Stimulated activated CD4-positive, alpha-beta T cell treated with anti-CD3 and anti-CD28 coated beads, Interleukin-1b, Interleukin-23, amount 100 ng/mL, for 48 hours (primary cell): ENCODE measurements around the gene RSBN1.
"Not testable (repeated sequence)": the region's sequence is repeated elsewhere in the genome, so short reads cannot be mapped to it uniquely, and the experiment has no call there.

Experiments used
- DNase-seq: peaks from one replicate; pipeline ENCODE4 v3.0.0-alpha.2; 2020

The RSBN1 gene

DNA sequence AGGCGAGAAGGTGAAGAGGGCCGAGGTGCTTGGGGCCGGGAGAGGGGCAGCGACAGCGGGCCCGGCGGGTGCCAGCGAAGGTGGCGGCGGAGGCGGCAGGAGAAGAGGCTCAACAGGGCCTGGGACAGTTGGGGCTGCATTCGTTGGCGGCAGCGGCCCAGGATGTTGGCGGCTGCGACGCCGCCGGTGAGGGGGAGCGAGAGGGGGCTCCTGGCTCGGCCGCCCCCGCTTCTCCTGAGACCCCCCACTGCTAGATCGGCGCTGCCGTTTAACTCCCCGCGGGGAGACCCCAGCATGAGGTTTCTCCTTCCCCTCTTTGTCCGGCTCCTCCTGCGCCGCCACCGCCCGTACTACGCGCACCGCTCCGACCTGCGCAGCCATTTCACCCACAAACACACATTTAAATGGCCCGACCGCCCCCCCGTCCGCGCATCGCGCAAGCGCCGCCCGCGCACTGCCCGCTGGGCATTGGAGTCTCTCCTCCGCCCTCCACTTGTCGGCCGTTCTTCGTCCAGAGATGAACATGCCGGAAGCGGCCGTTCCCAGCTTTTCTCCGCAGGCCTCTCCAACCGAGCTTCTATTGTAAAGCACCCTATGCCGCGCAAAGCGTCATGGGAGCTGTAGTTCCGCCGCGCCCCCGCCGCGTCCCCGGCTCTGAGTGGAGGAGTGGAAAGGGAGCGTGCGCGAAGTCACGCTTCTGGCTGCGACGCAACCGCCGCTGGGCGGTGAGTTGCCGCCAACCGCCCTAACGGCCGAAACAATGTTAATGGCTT lies at the start of gene RSBN1:
Gene RSBN1, minus strand, starts transcription at position 589 of the 773 bp plus-strand sequence. Its CDS starts 64 bp downstream, at position 525.
- peak; percentile 99 for DNase-seq

- DNase-seq, result no peak
Observed at GRCh38 chr1:113861641-113862040, 49.4 kb upstream of the RSBN1 start.

GRCh38 chr1:113860891-113861290 lies 48.6 kb upstream of the RSBN1 start:
- no peak for DNase-seq

DNA sequence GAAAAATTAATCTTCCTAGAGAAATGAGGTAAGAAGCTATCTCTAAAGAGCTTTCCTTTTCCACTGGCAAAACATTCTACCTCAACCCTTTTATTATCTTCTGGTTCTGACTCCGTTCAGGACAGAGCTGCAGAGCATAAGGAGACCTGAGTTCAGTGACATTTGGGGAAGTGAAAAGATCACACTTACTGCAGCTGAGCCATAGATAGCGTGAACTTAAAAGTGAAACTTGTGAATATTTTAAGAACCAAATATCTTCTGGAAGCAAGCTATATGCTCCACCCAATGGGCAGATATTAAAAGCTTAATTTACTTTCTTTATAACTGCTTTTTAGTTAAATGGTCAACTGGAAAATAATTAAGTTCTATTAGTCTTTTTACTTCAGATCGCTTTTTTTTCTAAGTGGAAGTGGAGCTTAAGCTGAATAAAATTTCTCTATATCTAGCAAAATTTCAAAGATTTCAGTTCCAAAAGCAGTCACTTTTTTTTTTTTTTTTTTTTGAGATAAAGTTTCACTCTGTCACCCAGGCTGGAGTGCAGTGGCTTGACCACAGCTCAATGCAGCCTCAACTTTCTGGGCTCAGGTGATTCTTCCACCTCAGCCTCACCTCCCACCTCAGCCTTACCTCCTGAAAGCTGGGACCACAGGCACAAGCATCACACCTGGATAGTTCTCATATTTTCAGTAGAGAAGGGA lies 47.4 kb upstream of the RSBN1 start:
- DNase-seq, result no peak

DNA sequence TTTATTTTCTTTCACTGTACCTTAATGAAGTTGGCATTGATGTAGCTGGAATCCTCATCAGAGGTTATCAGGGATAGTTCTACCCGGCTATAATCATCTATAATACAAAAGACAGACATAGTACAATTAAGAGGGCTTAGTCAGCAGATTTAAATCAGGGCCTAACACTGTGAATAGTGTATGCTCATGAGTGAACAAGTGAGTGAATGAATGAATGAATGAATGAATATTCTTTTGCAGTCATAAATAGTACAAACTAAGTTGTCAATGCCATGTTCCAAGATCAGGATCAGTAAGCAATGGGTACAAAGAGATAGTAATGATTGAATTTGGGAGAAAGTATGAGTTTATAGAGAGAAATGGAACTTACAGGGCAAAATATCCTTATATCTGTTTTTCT lies 46.7 kb upstream of the RSBN1 start:
- DNase-seq, result no peak

DNA sequence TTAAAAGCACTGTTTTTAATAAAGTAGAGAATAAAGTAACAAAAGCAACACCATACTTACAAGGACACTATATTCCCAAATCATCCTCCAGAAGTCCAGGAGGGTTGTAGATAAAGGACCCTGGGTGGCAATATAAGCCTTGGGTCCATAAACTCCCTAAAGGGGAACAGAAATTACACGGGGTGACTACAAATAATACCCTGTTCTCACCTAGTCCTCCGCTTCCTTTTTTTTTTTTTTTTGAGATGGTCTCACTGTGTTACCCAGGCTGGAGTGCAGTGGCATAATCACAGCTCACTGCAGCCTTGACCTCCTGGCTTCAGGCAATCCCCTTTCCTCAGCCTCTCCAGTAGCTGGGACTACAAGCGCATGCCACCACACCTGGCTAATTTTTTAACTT lies 46.1 kb upstream of the RSBN1 start:
- DNase-seq, result no peak

DNA sequence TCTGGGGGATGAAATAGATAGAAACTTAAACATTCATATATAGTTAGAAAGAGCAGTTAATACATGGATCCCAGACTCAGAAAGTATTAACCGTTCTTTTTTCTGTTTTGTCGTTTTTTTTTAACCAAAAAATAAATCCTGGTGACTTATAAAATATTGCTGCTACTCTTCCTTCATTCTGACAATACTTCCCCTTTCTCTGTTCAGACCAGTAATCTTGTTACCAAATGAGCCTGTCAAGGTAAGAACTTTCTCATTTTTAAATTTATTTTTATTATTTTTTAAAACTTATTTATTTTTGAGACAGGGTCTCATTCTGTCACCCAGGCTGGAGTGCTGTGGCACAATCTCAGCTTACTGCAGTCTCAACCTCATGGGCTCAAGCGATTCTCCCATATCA lies 45.5 kb upstream of the RSBN1 start:
- no peak for DNase-seq

DNA sequence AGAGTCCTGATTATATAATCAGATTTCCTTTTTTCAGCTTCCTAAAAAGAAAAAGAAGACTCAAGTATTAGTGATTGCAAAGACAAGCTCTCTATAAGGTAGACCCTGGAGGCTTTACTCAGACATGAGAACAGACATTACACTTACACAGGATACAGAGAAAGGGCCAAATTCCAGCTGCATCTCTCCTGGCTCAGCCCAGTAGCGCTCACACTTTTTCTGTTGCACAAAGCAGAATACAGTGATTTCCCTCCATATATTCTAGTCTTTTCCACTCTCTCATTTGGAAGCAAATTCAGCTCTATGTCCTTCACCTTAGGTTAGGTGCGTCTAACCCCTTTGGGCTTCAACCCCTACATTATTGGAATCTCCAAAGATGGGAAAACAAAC lies 44.1 kb upstream of the RSBN1 start:
- DNase-seq, result no peak

- DNase-seq, result no peak
Observed at GRCh38 chr1:113855630-113856400, 43.5 kb upstream of the RSBN1 start.

GRCh38 chr1:113854234-113854633 lies 42.0 kb upstream of the RSBN1 start:
- DNase-seq, result no peak

GRCh38 chr1:113852694-113853093 lies 40.4 kb upstream of the RSBN1 start:
- DNase-seq, result not testable (repeated sequence)

DNA sequence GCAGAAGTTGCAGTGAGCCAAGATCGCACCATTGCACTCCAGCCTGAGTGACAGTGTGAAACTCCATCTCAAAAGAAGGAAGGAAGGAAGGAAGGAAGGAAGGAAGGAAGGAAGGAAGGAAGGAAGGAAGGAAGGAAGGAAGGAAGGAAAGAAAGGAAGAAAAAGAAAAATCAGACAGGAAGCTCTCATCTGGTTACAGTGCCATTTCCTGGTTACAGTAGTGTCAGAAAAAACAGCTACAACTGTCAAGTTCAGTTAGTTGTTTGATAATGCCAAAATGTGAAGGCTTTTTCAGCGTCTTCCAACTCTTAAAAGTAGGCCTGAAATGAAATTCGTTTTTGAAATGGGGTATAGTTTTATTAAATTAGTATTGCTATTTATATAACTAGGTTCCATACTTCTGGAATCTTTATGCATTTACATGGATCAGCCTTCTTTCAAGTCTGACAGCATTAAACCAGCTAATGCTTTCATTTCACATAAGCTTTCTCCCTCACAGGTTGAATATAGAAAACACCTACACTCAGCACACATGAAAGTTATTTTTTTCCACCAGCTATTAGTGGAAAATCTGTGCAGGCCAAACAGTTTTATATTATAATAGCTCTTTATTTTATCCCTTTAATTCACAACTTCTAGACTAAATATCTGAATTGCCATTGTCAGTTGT lies 38.0 kb upstream of the RSBN1 start:
- no peak for DNase-seq

GRCh38 chr1:113849072-113849471 lies 36.8 kb upstream of the RSBN1 start:
- no peak for DNase-seq

- no peak for DNase-seq
Observed at GRCh38 chr1:113846391-113847035, 34.2 kb upstream of the RSBN1 start.

DNA sequence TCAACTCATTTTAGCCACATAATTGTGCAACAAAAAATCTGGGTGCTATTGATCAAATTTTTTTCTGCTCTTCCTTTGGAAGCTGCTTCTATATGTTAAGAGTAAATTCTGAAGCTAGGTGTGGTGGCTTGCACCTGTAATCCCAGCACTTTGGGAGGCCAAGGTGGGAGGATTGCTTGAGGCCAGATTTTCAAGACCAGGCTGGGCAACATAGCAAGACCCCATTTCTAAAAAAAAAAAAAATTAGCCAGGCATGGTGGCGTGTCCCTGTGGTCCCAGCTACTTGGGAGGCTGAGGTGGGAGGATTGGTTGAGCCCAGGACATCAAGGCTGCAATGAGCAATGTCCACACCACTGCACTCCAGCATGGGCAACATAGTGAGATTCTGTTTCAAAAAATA lies 24.3 kb upstream of the RSBN1 start:
- DNase-seq, result no peak

DNA sequence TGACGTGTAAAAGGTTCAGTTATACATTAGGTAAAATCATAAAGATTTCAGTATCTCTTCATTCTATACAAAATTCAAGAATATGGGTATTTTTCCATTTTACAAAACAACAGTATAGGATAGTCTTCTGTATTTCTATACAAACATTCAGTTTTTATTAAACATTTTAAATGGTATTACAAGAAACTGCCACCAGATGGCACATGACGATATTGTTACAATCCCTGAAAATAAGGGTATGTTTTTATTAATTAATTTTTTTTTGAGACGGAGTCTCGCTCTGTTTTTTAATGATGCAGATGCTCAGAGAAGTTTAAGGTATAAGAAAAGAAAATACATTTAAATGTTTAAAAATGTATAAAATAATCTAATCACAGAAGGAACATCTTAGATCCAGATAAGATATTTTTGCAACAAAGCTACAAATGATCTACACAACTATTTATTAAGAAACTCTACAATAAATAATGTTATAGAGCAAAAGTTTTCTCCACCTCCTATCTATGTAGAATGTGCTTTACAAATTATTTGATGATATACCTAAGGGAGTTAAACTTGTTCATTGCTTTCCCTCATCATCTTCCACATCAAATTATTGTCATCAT lies 23.5 kb upstream of the RSBN1 start:
- no peak for DNase-seq

DNA sequence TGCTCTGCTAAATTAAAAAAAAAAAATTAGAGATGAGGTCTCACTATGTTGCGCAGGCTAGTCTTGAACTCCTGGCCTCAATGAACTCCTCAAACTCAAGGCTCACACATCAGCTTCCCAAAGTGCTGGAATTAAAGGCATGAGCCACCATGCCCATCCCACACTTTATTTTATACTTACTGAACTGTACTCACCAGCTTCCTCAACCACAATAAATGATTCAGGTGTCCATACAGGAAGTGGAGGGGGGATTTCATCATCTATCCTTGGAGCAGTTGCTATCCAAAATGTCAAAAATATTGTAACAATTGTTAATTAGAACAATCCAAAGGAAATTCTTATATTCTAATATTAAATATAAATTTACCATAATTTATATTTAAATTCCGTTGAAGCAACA lies 22.4 kb upstream of the RSBN1 start:
- DNase-seq, result no peak

- no peak for DNase-seq
Observed at GRCh38 chr1:113830039-113830438, 17.8 kb upstream of the RSBN1 start.

DNA sequence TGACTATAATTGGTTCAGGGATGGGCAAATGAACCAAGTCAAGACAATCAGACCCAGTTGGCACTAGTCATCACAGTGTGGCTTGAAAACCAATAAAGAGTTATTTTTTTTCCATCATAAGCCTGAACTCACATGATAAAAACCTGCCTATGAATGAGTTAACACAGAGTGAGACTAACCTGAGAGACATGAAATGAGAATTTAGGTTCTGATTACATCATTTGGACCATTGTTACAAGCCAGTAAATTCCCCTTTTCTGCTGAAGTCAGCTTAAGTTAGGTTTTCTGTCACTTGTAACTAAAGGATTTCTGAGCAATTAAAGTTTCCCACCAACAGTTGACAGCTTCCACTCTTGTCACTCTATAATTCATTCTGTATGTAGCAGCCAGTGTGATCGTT lies 9.6 kb upstream of the RSBN1 start:
- no peak for DNase-seq

DNA sequence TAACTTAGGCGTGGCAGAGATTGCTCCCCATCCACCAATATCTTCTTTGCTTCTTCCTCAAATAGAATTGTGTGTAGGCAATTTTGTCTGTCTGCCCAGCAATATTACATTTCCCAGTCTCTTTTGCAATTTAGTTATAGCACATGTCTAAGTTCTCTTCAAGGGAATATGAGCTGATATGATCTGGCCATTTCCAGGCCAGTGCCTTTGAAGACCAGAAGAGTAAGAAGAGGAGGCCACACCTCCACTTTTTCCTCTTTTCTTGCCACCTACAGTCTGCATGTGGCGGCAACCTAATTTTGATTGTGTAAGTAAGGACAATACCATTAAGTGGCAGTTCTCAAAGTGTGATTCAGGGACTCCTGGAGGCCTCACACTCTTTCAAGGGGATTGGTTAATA lies 6.3 kb upstream of the RSBN1 start:
- DNase-seq, result no peak

GRCh38 chr1:113813218-113813617 lies 942 bp upstream of the RSBN1 start:
- DNase-seq, result no peak

- DNase-seq, result no peak
Observed at GRCh38 chr1:113812661-113813135, 422 bp upstream of the RSBN1 start.
